Measurements from ENCODE around the gene VSTM2B.

GRCh38 chr19:29516358-29516725 lies 9.5 kb upstream of the VSTM2B start:
- TF ChIP-seq CTCF (IDR thresholded peaks at IDR 0.05) (no peak), EP300 (IDR thresholded peaks at IDR 0.05; ENCODE audit: low read depth) (no peak)
